HepG2 (cell line): ENCODE measurements around the gene MTPN.

ENCODE experiments used
- ESRRA ChIP-seq: sonication (generic); formaldehyde crosslinking; IDR thresholded peaks from 2 replicates; pipeline ENCODE4 v1.5.1; 2020; ENCODE audit warnings: mild to moderate bottlenecking, low read depth, missing genetic modification reagents
- EZH2 ChIP-seq: conservative IDR thresholded peaks from 2 replicates; pipeline ENCODE4 v1.6.1; 2012; ENCODE audit warnings: mild to moderate bottlenecking, low read depth, low read length, moderate library complexity
- JDP2 ChIP-seq: sonication (generic); formaldehyde crosslinking; IDR thresholded peaks from 2 replicates; pipeline ENCODE4 v1.8.1; 2022; ENCODE audit warnings: missing genetic modification reagents, borderline replicate concordance
- TF ChIP-seq, protein P1 (sequence below), 2 experiments: fragments of 450-650 bp in 1 of 2; sonication (generic) in 1 of 2; formaldehyde crosslinking in 1 of 2; IDR thresholded peaks; 2 replicates each; pipeline versions ENCODE4 v1.6.1 to v1.8.0; 2016 to 2022; ENCODE audit warnings: antibody characterized with exemption in 1 of 2, mild to moderate bottlenecking in 1 of 2, missing genetic modification reagents in 1 of 2
- TF ChIP-seq, protein P2 (sequence below): fragments of 450-650 bp; IDR thresholded peaks from 2 replicates; pipeline ENCODE4 v1.6.1; 2017; ENCODE audit warnings: mild to moderate bottlenecking
- TF ChIP-seq, protein P3 (sequence below): sonication (generic); formaldehyde crosslinking; IDR thresholded peaks from 2 replicates; pipeline ENCODE4 v1.5.0; 2020; ENCODE audit warnings: mild to moderate bottlenecking, missing genetic modification reagents, moderate library complexity

DNA sequence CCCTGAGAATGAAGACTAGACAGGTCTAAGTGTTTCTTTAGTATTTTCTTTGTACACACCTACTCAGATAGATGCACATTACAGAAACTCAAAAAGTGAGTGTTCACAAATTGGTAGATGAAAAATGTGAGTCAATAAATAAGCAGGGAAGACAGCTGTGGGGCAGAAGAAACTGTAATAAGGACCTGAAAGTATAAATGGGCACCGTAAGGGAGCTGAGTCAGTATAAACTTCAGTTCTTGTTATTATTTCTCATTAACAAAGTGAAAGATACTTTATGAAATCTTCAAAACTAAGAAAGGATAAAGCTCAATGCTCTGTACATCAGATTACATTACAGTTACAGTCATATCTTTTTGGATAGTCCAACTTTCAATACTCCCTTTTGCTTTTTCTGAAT is 2.5 kb downstream of the MTPN start:
- TF ChIP-seq JDP2 (CRISPR knock-in tag) (no peak), EZH2 (no peak), ESRRA (no peak)
- TF ChIP-seq, protein P1, sequence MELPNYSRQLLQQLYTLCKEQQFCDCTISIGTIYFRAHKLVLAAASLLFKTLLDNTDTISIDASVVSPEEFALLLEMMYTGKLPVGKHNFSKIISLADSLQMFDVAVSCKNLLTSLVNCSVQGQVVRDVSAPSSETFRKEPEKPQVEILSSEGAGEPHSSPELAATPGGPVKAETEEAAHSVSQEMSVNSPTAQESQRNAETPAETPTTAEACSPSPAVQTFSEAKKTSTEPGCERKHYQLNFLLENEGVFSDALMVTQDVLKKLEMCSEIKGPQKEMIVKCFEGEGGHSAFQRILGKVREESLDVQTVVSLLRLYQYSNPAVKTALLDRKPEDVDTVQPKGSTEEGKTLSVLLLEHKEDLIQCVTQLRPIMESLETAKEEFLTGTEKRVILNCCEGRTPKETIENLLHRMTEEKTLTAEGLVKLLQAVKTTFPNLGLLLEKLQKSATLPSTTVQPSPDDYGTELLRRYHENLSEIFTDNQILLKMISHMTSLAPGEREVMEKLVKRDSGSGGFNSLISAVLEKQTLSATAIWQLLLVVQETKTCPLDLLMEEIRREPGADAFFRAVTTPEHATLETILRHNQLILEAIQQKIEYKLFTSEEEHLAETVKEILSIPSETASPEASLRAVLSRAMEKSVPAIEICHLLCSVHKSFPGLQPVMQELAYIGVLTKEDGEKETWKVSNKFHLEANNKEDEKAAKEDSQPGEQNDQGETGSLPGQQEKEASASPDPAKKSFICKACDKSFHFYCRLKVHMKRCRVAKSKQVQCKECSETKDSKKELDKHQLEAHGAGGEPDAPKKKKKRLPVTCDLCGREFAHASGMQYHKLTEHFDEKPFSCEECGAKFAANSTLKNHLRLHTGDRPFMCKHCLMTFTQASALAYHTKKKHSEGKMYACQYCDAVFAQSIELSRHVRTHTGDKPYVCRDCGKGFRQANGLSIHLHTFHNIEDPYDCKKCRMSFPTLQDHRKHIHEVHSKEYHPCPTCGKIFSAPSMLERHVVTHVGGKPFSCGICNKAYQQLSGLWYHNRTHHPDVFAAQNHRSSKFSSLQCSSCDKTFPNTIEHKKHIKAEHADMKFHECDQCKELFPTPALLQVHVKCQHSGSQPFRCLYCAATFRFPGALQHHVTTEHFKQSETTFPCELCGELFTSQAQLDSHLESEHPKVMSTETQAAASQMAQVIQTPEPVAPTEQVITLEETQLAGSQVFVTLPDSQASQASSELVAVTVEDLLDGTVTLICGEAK (IDR thresholded peaks at IDR 0.05): no peak
- TF ChIP-seq, protein P1 (CRISPR knock-in tag; IDR thresholded peaks at IDR 0.05): no peak
- TF ChIP-seq, protein P2, sequence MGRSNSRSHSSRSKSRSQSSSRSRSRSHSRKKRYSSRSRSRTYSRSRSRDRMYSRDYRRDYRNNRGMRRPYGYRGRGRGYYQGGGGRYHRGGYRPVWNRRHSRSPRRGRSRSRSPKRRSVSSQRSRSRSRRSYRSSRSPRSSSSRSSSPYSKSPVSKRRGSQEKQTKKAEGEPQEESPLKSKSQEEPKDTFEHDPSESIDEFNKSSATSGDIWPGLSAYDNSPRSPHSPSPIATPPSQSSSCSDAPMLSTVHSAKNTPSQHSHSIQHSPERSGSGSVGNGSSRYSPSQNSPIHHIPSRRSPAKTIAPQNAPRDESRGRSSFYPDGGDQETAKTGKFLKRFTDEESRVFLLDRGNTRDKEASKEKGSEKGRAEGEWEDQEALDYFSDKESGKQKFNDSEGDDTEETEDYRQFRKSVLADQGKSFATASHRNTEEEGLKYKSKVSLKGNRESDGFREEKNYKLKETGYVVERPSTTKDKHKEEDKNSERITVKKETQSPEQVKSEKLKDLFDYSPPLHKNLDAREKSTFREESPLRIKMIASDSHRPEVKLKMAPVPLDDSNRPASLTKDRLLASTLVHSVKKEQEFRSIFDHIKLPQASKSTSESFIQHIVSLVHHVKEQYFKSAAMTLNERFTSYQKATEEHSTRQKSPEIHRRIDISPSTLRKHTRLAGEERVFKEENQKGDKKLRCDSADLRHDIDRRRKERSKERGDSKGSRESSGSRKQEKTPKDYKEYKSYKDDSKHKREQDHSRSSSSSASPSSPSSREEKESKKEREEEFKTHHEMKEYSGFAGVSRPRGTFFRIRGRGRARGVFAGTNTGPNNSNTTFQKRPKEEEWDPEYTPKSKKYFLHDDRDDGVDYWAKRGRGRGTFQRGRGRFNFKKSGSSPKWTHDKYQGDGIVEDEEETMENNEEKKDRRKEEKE: no peak
- TF ChIP-seq, protein P3, sequence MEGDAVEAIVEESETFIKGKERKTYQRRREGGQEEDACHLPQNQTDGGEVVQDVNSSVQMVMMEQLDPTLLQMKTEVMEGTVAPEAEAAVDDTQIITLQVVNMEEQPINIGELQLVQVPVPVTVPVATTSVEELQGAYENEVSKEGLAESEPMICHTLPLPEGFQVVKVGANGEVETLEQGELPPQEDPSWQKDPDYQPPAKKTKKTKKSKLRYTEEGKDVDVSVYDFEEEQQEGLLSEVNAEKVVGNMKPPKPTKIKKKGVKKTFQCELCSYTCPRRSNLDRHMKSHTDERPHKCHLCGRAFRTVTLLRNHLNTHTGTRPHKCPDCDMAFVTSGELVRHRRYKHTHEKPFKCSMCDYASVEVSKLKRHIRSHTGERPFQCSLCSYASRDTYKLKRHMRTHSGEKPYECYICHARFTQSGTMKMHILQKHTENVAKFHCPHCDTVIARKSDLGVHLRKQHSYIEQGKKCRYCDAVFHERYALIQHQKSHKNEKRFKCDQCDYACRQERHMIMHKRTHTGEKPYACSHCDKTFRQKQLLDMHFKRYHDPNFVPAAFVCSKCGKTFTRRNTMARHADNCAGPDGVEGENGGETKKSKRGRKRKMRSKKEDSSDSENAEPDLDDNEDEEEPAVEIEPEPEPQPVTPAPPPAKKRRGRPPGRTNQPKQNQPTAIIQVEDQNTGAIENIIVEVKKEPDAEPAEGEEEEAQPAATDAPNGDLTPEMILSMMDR: no peak
